DMS114 treated with DMSO at 0.1 percent for 48 hours (cell line): ENCODE data around the gene PAPSS2.

ENCODE experiments used
- DNase-seq: peaks from one replicate; lab custom pipeline; 2025; ENCODE audit not compliant: unreplicated experiment; lab: John Stamatoyannopoulos, UW

Gene PAPSS2

GRCh38 chr10:87775766-87776165, 116.1 kb downstream of the PAPSS2 start:
- no peak for DNase-seq

GRCh38 chr10:87776328-87776727, 116.7 kb downstream of the PAPSS2 start:
- DNase-seq, result no peak

- no peak for DNase-seq
Observed at GRCh38 chr10:87781545-87781944, 121.9 kb downstream of the PAPSS2 start.

- no peak for DNase-seq
Observed at GRCh38 chr10:87782721-87783120, 123.0 kb downstream of the PAPSS2 start.

GRCh38 chr10:87786421-87786820, 126.7 kb downstream of the PAPSS2 start:
- no peak for DNase-seq

GRCh38 chr10:87790185-87790584, 130.5 kb downstream of the PAPSS2 start:
- no peak for DNase-seq

GRCh38 chr10:87794285-87794684, 134.6 kb downstream of the PAPSS2 start:
- DNase-seq, result no peak
